Measurements from ENCODE around the gene UNC45A.
A peak's percentile ranks its signal among the peaks of the same experiment; 100 is the strongest.

The UNC45A gene

GRCh38 chr15:90954712-90955623 lies 19.9 kb downstream of the UNC45A start, which contains the start of gene RCCD1:
Gene RCCD1 (plus strand): TSS chr15:90954884. CDS start chr15:90956735, 1,851 bp downstream.
- no peak for TF ChIP-seq CTCF (IDR thresholded peaks at IDR 0.05; ENCODE audit: low read length, missing control alignments)
- peak; percentile 95 for DNase-seq (ENCODE audit: low read depth)
- H3K4me3 ChIP-seq (replicated peaks; ENCODE audit: low read depth, low read length): peak within 1 kb of the TSS; percentile 89

GRCh38 chr15:90955624-90956273 lies 20.7 kb downstream of the UNC45A start:
- DNase-seq (ENCODE audit: low read depth): no peak
- no peak for TF ChIP-seq CTCF (IDR thresholded peaks at IDR 0.05; ENCODE audit: low read length, missing control alignments)
- H3K4me3 ChIP-seq (replicated peaks; ENCODE audit: low read depth, low read length): peak overlapping the region; percentile 89

- H3K4me3 ChIP-seq (replicated peaks; ENCODE audit: low read depth, low read length): peak overlapping the region; percentile 63
- peak; percentile 74 for DNase-seq (ENCODE audit: low read depth)
- peak; percentile 48 for TF ChIP-seq CTCF (IDR thresholded peaks at IDR 0.05; ENCODE audit: low read length, missing control alignments)
Measured at GRCh38 chr15:90956274-90957030, 21.4 kb downstream of the UNC45A start.

- peak overlapping the region; percentile 63 for H3K4me3 ChIP-seq (replicated peaks; ENCODE audit: low read depth, low read length)
- no peak for TF ChIP-seq CTCF (IDR thresholded peaks at IDR 0.05; ENCODE audit: low read length, missing control alignments)
- peak; percentile 26 for DNase-seq (ENCODE audit: low read depth)
Measured at GRCh38 chr15:90957031-90957790, 22.1 kb downstream of the UNC45A start.

DNA sequence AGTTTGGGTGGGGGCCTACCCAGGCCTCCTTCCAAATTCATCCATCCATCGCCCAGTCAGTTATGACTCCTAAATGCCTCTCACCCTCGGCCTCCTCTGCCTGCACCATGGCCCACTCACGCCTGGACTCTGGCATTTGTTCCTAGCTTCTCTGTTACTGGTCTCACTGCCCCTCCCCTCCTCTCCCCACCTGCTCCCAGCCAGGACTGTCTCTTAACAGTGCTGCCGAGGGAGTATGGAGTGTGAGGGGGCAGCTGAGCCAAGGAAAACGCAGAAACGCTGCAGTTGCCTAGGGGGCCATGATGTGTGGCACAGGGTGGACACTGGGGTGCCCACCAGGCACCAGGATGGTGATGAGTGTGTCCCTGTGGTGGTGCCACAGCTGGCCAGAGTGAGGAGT lies 22.7 kb downstream of the UNC45A start:
- DNase-seq (ENCODE audit: low read depth): no peak
- TF ChIP-seq CTCF (IDR thresholded peaks at IDR 0.05; ENCODE audit: low read length, missing control alignments): no peak
- no peak overlapping the region for H3K4me3 ChIP-seq (replicated peaks; ENCODE audit: low read depth, low read length)

- no peak for DNase-seq (ENCODE audit: low read depth)
- no peak overlapping the region for H3K4me3 ChIP-seq (replicated peaks; ENCODE audit: low read depth, low read length)
- no peak for TF ChIP-seq CTCF (IDR thresholded peaks at IDR 0.05; ENCODE audit: low read length, missing control alignments)
Measured at GRCh38 chr15:90959028-90959595, 24.0 kb downstream of the UNC45A start.
